A673 (cell line): ENCODE measurements around the gene TSGA10IP. TPM values are rescaled to one million over a fixed set of nuclear protein-coding genes. Genes with fewer than 3 reads are reported as not detected.

ENCODE experiments used
- BruUV-seq: library from RNA; stranded (reverse); fragments of 400-500 nt; replicated peaks from 2 replicates; lab custom pipeline; 2021; lab: Mats Ljungman, UMichigan
- CTCF ChIA-PET: fragments of 300-600 bp; sonication (Branson Sonifier 250); formaldehyde crosslinking; loops from one replicate; lab custom pipeline; 2022; ENCODE audit warnings: antibody characterized with exemption; lab: Charles Lee
- POLR2A ChIA-PET: fragments of 300-600 bp; sonication (Branson Sonifier 250); formaldehyde crosslinking; loops from one replicate; lab custom pipeline; 2022; ENCODE audit warnings: antibody characterized with exemption; ENCODE audit not compliant: low non-redundant PET; lab: Charles Lee
- DNase-seq: peaks from one replicate; pipeline ENCODE4 v3.0.0-alpha.2; 2015; ENCODE audit warnings: low spot score
- H3K27ac ChIP-seq: fragments of 200-600 bp; sonication (generic); 2 replicates; pipeline ENCODE4 v1.5.1; 2016; ENCODE audit warnings: mixed run types, low read depth, mild to moderate bottlenecking, mixed read lengths, antibody characterized with exemption, low read length; ENCODE audit not compliant: poor library complexity, severe bottlenecking
- H3K27me3 ChIP-seq: fragments of 200-600 bp; sonication (generic); replicated peaks from 2 replicates; pipeline ENCODE4 v1.6.1; 2017; ENCODE audit warnings: mixed run types, low read depth, mild to moderate bottlenecking, mixed read lengths, antibody characterized with exemption, low read length; ENCODE audit not compliant: insufficient read depth, poor library complexity
- H3K36me3 ChIP-seq: fragments of 200-600 bp; sonication (generic); 2 replicates; pipeline ENCODE4 v1.6.1; 2016; ENCODE audit warnings: mixed run types, mild to moderate bottlenecking, mixed read lengths, antibody characterized with exemption, low read length; ENCODE audit not compliant: insufficient read depth, poor library complexity, severe bottlenecking
- H3K4me1 ChIP-seq: fragments of 200-600 bp; sonication (generic); 2 replicates; pipeline ENCODE4 v1.6.1; 2017; ENCODE audit warnings: mixed run types, mild to moderate bottlenecking, mixed read lengths, antibody characterized with exemption, low read length; ENCODE audit not compliant: insufficient read depth, poor library complexity, severe bottlenecking
- H3K4me3 ChIP-seq: fragments of 200-600 bp; sonication (generic); 2 replicates; pipeline ENCODE4 v1.5.1; 2016; ENCODE audit warnings: low read depth, mixed run types, mild to moderate bottlenecking, mixed read lengths, low read length; ENCODE audit not compliant: poor library complexity, severe bottlenecking
- H3K9me3 ChIP-seq: fragments of 200-600 bp; sonication (generic); 2 replicates; pipeline ENCODE4 v1.6.1; 2016; ENCODE audit warnings: mixed run types, low read depth, mild to moderate bottlenecking, mixed read lengths, antibody characterized with exemption, low read length; ENCODE audit not compliant: poor library complexity, severe bottlenecking
- CTCF ChIP-seq: fragments of 300-800, 200-600 bp; sonication (generic); conservative IDR thresholded peaks from 2 replicates; pipeline ENCODE4 v1.5.1; 2017; ENCODE audit warnings: low read depth, mild to moderate bottlenecking, antibody characterized with exemption, low read length, moderate library complexity, mixed read lengths
- EZH2 ChIP-seq: fragments of 200-600 bp; sonication (generic); IDR thresholded peaks from 2 replicates; pipeline ENCODE4 v1.6.1; 2017; ENCODE audit warnings: borderline replicate concordance, low read depth, mild to moderate bottlenecking, mixed read lengths, antibody characterized with exemption, low read length; ENCODE audit not compliant: poor library complexity, severe bottlenecking
- intact Hi-C: fragments of 100-400 bp; cut with micrococcal nuclease; formaldehyde crosslinking; loops from one replicate; pipeline ENCODE4 v1.10.0; 2022; ENCODE audit not compliant: unreplicated experiment
- total RNA-seq: library from RNA; stranded (reverse); gene quantifications from 2 replicates; pipeline ENCODE4 v1.2.3, GENCODE V29; 2021

TSGA10IP gene
- total RNA-seq, 1 experiment from 2014 or later, result not detected

GRCh38 chr11:65917434-65918210 is 27.7 kb upstream of the TSGA10IP start:
- H3K27ac ChIP-seq, result peak overlapping the region; percentile 91

GRCh38 chr11:65918211-65919140 is 26.8 kb upstream of the TSGA10IP start, which contains the start of gene C11orf68:
Gene C11orf68, minus strand, starts transcription at chr11:65919062. Its CDS starts 31 bp downstream, at chr11:65919031.
- CTCF ChIA-PET, result interaction anchor here (0.5 to 0.6 kb wide), 2 partner anchors 30 to 140 kb away, joined by 4 to 6 read pairs; partner anchors contain the start of gene FIBP
- intact Hi-C loops, result no loop called here

More at GRCh38 chr11:65917434-65918210, 27.7 kb upstream of the TSGA10IP start:
- Histone ChIP-seq H3K4me3 (peak overlapping the region; percentile 83), H3K9me3 (no peaks in the 10 kb centered on the region), H3K4me1 (peaks cover 32% of the 10 kb centered on the region), H3K27me3 (no peaks in the 10 kb centered on the region), H3K36me3 (peaks cover 8% of the 10 kb centered on the region)
- ChIA-PET CTCF (interaction anchor here (0.5 to 0.6 kb wide), 2 partner anchors 30 to 141 kb away, joined by 4 to 6 read pairs; partner anchors contain the start of gene FIBP), POLR2A (no interaction called here)
- TF ChIP-seq CTCF, result no peak
- TF ChIP-seq EZH2, result no peak
- no peak for DNase-seq
- intact Hi-C loops, result no loop called here
- BruUV-seq, result no TSS peak

More at GRCh38 chr11:65918211-65919140, 26.8 kb upstream of the TSGA10IP start, which contains the start of gene C11orf68:
- BruUV-seq, result TSS peak; percentile 60
- POLR2A ChIA-PET, result no interaction called here
- H3K27ac ChIP-seq, result peak within 1 kb of the TSS; percentile 91
- no peaks in the 10 kb centered on the region for H3K27me3 ChIP-seq
- no peak for TF ChIP-seq EZH2
- TF ChIP-seq CTCF, result no peak
- peak within 1 kb of the TSS; percentile 83 for H3K4me3 ChIP-seq
- H3K9me3 ChIP-seq, result no peaks in the 10 kb centered on the region
- peaks cover 32% of the 10 kb centered on the region for H3K4me1 ChIP-seq
- peak; percentile 47 for DNase-seq
- peaks cover 12% of the 10 kb centered on the region for H3K36me3 ChIP-seq
